ENCODE results near the gene TMCO2. TPM values are rescaled to one million over a fixed set of nuclear protein-coding genes. Genes with fewer than 3 reads are reported as not detected.

TMCO2 gene
- total RNA-seq, 3 donors from 2014 or later (not counting 1 experiment from before 2014, with no cell fraction given), result not detected

DNA sequence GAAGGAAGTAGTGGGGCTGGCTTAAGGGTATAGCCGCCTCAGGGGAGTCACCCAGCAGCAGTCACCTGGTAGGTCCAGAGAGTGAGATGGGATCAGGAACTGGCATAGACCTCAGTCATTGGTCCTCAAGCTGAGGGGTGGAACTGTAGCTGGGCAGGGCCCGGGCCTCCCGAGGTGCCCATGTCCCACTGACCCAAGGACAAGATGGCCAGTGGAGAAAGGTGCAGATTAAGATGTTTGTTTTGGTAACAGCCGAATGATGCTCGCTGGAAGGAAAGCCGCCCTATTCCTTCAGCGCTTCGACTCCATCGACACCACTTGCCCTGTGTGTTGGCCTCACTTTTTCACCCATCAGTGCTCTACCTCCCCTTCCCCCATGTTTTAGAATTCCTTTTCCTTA, 52.9 kb downstream of the TMCO2 start:
- Histone ChIP-seq H3K27me3 (ENCODE audit: control insufficient read depth, insufficient read depth, low read length) (no peaks in the 10 kb centered on the region), H3K4me3 (ENCODE audit: low read length) (no peak overlapping the region), H3K4me1 (ENCODE audit: control insufficient read depth, insufficient read depth, low read length) (no peaks in the 10 kb centered on the region), H3K27ac (ENCODE audit: low read length) (no peak overlapping the region), H3K36me3 (ENCODE audit: control insufficient read depth, insufficient read depth, low read length) (no peaks in the 10 kb centered on the region), H3K9me3 (ENCODE audit: control insufficient read depth, insufficient read depth, low read length) (no peaks in the 10 kb centered on the region)
- 96% methylated on average over 9 of the region's 9 CpGs for WGBS (ENCODE audit: insufficient coverage)
- TF ChIP-seq, protein P1, sequence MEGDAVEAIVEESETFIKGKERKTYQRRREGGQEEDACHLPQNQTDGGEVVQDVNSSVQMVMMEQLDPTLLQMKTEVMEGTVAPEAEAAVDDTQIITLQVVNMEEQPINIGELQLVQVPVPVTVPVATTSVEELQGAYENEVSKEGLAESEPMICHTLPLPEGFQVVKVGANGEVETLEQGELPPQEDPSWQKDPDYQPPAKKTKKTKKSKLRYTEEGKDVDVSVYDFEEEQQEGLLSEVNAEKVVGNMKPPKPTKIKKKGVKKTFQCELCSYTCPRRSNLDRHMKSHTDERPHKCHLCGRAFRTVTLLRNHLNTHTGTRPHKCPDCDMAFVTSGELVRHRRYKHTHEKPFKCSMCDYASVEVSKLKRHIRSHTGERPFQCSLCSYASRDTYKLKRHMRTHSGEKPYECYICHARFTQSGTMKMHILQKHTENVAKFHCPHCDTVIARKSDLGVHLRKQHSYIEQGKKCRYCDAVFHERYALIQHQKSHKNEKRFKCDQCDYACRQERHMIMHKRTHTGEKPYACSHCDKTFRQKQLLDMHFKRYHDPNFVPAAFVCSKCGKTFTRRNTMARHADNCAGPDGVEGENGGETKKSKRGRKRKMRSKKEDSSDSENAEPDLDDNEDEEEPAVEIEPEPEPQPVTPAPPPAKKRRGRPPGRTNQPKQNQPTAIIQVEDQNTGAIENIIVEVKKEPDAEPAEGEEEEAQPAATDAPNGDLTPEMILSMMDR (IDR thresholded peaks at IDR 0.05), result no peak
- H3K36me3 Mint-ChIP-seq, result no peaks in the 10 kb centered on the region
- intact Hi-C loops (cut with micrococcal nuclease), result no loop called here
- DNase-seq (no peak), ATAC-seq (no peak)
- no peaks in the 10 kb centered on the region for H3K4me1 Mint-ChIP-seq
- no peak overlapping the region for H3K27ac Mint-ChIP-seq
- no peak overlapping the region for H3K4me3 Mint-ChIP-seq
- H3K9me3 Mint-ChIP-seq, result no peaks in the 10 kb centered on the region
- H3K27me3 Mint-ChIP-seq (ENCODE audit: low read depth in 2 of 2), result no peaks in the 10 kb centered on the region

DNA sequence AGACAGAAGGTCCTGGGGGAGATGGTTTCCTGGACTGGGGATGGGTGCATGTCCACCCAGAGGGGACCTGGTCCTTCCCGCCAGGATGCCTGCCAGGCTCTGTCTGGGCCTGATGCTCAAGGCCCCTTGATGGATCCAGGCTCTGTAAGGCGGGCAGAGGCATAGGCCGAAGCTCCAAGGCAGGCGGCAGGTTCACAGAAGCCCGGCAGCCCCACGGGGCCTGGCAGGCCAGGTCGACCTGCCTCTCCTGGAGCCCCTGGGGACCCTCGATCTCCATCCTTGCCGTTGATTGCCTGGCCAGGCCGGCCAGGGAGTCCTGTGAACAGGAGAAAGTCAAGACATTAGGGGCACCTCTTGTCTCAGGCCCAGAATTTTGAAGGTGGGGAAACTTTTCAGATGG, 53.3 kb downstream of the TMCO2 start:
- H3K36me3 ChIP-seq (ENCODE audit: control insufficient read depth, insufficient read depth, low read length), result no peaks in the 10 kb centered on the region
- TF ChIP-seq, protein P1 (IDR thresholded peaks at IDR 0.05), result no peak
- no peak overlapping the region for H3K27ac Mint-ChIP-seq
- H3K27me3 Mint-ChIP-seq (ENCODE audit: low read depth in 2 of 2), result no peaks in the 10 kb centered on the region
- H3K4me3 Mint-ChIP-seq, result no peak overlapping the region
- no peaks in the 10 kb centered on the region for H3K4me1 ChIP-seq (ENCODE audit: control insufficient read depth, insufficient read depth, low read length)
- H3K4me1 Mint-ChIP-seq, result no peaks in the 10 kb centered on the region
- no peaks in the 10 kb centered on the region for H3K36me3 Mint-ChIP-seq
- H3K9me3 ChIP-seq (ENCODE audit: control insufficient read depth, insufficient read depth, low read length), result no peaks in the 10 kb centered on the region
- DNase-seq, result no peak
- H3K9me3 Mint-ChIP-seq, result no peaks in the 10 kb centered on the region
- no peak overlapping the region for H3K4me3 ChIP-seq (ENCODE audit: low read length)
- ATAC-seq, result no peak
- H3K27me3 ChIP-seq (ENCODE audit: control insufficient read depth, insufficient read depth, low read length), result no peaks in the 10 kb centered on the region
- no peak overlapping the region for H3K27ac ChIP-seq (ENCODE audit: low read length)
- intact Hi-C loops (cut with micrococcal nuclease), result no loop called here
- whole genome bisulfite sequencing (ENCODE audit: insufficient coverage), result 93% methylated on average over 10 of the region's 10 CpGs

Other genes starting within 250 kb of the TMCO2 start
- gene CAP1, start 207.2 kb upstream of the TMCO2 start, total RNA-seq, result 100 to 1,000 TPM; 482 to 541 (median 537) TPM
- 10 to 100 TPM; 24.9 to 34.5 (median 29.9) TPM for gene PPT1, start 150.7 kb upstream of the TMCO2 start, total RNA-seq
- gene RLF, start 86.5 kb upstream of the TMCO2 start, total RNA-seq, result 10 to 100 TPM; 25.6 to 29.7 (median 26.7) TPM
- gene ZMPSTE24, start 10.3 kb downstream of the TMCO2 start, total RNA-seq, result 10 to 100 TPM; 15.3 to 19.5 (median 19.3) TPM
- 1 to 10 TPM; 2.4 to 2.6 (median 2.5) TPM for gene COL9A2, start 69.3 kb downstream of the TMCO2 start, total RNA-seq
- gene SMAP2, start 125.8 kb downstream of the TMCO2 start, total RNA-seq, result 100 to 1,000 TPM in 2 of 3 donors, 10 to 100 TPM in 1; 95.0 to 136 (median 127) TPM
- gene ZFP69B, start 202.5 kb downstream of the TMCO2 start, total RNA-seq, result 1 to 10 TPM; 2.2 to 2.4 (median 2.3) TPM
- gene ZFP69, start 229.4 kb downstream of the TMCO2 start, total RNA-seq, result 1 to 10 TPM; 4.6 to 5.4 (median 4.6) TPM